ENCODE results near the gene RAB11A.

The RAB11A gene

DNA sequence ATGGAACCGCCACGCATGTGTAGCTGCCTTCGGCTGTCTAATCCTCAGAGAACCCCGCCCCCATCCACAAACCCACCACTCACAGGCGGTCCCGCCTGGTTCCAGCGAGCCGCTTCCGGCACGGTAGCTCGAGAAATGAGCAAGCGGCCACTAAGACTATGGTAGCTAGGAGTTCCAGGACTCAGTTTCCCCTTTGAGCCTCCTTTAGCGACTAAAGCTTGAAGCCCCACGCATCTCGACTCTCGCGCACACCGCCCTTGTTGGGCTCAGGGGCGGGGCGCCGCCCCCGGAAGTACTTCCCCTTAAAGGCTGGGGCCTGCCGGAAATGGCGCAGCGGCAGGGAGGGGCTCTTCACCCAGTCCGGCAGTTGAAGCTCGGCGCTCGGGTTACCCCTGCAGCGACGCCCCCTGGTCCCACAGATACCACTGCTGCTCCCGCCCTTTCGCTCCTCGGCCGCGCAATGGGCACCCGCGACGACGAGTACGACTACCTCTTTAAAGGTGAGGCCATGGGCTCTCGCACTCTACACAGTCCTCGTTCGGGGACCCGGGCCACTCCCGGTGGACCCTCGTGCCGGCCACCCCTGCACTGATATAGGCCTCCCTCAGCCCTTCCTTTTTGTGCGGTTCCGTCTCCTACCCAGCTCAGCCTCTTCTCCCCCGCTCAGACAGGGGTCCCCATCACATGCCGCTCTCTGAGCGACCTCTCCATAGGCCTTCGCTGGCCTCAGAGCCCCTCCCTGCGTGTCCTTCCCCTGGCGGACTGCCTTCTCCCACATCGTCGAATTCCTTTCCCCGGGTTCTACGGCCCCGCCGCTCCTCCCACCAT lies at the start of gene RAB11A:
TSS of gene RAB11A (plus strand) at position 366 of the 828 bp plus-strand sequence. CDS start at position 461, 95 bp downstream.
- peak; percentile 88 to 92 (median 90) for DNase-seq

DNA sequence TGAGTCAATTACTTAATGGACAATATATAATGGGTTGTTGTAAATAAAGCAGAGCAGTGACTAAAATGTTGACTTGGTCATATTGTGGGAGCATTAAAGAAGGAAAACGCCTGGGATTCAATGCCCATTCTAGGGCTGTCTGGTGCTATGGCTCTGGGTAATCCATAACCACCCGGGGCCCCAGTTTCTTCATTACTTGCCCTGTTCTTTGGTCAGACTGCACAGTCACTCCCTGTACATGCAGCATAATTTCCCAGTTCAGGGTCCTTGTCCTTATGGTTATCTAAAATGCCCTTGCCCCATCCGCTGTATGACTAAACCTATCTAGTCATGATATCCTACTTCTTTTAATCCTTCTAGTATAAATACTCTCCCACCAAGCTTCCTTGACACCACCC lies 49.7 kb upstream of the RAB11A start:
- no peak for DNase-seq

DNA sequence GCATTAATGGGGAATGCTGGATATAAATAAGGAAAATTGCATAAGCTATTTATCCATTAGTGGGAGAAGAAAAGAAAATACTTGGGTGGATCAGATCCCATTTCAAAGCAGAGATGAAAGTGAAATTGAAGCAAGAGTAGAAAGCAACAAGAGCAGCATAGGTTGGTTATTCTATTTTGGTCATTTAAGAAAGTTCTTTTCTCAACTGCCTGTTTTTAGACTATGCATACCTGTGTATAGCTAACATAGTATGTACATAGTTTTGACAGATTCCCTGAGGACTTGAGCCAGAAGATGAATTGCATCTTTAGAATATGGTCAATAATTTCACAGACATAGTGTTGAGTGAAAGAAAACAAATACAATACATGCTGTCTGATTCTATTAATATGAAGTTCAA lies 48.2 kb upstream of the RAB11A start:
- DNase-seq: no peak

DNA sequence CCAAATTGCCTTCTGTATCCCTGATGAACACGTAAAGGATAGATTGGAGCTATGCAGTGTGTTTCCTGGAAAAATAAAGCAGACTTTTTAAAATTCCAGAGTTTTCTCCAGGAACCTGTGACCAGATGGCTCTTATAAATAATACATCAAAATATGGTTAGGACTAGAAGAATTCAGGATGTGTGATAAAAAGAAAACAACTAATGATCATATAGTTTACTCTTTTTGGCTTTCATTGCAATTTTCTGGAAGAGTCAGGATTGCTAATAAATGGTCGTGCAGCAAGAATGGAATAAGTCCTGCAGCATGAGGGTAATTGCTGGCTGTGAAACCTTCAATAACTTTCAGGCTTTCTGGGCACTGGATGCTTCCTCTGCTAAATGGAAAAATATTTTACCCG lies 47.0 kb upstream of the RAB11A start:
- DNase-seq: no peak

DNA sequence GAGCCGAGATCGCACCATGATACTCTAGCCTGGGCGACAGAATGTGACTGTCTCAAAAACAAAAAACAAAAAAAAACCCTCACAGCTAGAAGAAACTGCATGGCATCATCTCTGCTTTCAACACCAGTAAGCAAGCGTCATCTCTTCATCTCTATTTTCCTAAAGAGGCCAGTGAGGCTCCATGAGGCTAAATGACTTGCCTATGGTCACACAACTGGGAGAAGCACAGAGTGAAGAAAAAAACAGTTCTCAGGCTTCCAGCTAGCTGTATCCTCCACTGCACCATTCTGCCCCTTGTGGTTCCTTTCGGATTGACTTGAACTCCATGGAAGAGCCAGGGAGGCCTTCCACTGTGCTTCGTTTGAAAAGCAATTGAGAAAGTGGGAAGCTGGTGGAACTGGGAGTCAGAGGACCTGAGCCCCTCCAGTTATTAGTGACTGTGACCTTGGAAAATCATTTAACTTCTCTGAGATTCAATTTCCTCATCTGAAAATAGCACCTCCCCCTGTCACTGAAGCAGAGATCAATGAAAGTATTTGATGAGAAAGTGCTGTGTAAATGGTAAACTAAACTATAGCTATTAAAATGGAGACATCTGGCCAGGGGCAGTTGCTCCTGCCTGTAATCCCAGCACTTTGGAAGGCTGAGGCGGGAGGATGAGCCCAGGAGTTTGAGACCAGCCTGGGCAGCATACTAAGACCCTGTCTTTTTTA lies 45.1 kb upstream of the RAB11A start:
- DNase-seq: no peak

DNA sequence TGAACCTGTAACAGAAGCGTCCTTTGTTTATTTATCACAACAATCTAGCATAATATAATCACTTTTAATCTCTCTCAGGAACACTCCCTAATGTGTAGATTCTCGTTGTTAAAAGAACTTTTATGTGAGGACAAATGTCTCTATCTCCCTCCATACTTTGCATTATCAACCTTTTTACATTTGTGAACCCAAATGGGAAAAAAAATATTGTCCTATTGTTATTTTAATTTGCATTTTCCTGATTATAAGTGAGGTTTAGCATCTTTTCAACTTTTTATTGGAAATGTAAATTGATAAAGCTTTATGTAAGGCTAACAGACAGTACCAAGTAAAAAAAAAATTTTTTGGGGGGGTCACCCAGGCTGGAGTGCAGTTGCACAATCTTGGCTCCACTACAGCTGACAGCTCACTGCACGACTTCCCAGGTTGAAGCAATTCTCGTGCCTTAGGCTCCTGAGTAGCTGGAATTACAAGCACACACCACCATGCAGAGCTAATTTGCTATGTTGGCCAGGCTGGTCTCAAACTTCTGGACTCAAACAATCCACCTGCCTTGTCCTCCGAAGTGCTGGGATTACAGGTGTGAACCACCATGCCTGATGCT lies 44.2 kb upstream of the RAB11A start:
- DNase-seq: no peak

DNA sequence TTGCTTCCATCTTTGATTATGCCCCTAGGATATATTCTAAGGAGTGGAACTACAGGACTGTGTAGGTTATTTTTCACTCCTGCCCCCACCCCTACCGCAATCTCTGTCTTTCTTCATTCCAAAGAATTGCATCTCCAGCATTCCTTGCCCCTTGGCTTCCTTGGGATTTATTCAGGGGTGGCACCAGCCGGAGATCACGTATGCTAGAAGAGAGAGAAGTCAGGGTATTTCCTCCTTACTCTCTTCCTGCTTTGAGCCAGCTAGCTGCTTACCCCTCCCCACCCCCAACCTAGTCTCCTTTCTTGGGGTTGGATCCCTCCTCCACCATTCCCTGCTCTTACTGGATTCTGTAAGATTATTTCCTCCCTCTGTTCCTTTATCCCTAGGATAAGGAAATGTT lies 42.2 kb upstream of the RAB11A start:
- DNase-seq: no peak

DNA sequence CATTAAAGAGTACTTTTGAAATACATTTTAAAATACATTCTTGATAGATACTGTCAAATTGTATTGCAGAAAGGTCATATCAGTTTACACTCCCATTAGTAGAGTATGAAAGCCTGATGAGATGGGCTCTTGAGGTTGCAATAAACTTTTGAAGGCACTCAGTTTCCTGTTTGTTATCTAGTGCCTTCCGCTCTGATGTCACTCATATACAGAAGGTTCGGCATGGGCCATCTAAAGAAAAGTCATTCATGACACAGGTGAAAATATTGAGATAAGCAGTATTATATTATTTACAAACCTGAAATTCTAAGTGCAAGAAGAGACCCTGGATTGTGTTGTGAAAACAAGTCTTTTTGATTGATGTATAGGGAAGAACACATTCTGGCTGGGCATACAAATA lies 40.7 kb upstream of the RAB11A start:
- DNase-seq: no peak

DNA sequence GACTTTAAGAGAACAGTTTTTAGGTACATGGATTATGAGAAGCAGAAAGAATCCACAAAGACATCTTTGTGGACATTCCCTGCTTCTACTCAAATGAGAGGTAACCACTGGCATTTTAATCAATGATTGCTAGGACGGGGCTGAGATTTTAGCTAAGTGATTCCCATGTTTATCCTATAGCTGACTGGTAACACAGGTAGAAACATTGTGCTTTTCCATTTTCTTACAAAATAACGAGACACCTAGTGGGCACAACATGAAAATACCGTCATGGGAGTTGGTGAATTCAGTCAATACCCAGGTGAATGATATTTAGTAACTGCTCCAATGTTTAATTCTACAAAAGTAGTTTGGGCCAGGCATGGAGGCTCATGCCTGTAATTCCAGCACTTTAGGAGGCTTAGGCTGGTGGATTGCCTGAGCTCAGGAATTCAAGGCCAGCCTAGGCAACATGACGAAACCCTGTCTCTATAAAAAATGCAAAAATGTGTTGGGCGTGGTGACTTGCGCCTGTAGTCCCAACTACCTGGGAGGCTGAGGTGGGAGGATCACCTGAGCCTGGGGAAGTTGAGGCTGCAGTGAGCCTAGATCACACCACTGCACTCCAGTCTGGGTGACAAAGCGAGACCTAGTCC lies 40.0 kb upstream of the RAB11A start:
- no peak for DNase-seq

DNA sequence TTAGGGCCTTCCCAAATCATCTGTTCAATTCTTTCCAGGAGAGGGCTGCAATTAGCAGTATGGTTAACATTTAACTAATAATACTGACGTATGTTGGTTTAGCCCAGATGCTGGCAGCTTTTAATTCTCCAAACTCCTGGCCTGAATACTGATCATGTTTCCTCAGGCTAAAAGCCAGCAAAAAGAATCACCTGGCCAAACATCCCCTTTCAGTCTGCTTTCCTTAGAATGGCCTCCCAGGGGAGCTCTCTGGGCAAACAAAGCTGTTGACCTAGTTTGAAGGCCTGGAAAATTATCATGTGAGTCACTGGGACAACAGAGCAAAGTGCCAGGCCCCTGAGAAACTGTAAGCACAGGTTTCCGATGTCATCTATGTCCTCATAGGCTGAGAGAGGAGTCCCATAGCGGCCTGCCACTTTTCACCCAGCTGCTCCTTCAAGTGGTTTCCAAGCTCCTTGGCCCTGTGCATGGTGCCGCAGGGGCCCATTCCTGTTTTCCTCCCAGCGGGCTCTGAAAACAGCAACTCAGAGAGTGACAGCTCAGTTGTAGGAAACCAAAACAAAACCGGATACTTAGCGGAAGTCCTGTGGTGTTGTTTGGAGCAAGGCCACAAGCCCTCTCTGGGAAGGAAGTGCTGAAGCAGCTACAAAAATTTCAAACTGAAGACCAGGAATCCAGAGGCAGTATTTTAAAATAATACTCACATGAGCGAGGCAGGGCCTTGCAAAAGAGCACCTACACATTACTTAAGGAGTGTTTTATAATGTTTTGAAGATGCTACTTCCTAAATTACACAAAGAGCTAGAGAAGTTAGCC lies 36.5 kb upstream of the RAB11A start:
- no peak for DNase-seq

DNA sequence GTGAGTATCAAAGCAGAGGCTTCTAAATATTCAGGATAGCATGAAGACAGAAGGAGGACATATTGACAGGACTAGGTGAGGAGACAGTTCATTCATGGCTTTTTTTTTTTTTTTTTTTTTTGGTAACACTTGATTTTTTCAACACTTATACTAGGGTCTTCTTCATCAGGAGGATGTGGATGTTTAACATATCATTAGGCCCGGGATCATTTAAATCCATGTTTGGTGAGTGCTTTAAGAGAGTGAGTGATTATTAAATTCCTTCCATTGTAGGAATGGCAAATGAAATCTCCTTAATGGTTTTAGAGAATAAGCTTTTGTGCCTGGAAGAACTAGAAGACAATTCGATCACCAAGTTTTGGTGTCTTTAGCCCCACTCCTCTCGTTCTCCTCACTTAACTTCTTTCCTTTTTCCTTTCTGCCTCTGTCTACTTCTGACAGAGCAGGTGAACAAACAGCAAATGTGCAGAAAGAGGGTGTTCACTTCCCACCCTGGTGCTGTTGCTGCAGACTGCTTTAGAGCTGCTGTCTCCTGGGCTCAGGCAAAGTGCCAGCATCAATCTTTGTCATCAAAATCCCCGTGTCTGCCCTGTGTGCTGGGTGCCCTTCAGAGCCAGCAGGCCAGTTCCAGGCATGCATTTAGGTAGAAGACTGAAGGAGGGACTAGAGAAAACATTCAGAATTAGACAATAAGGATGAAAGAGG lies 35.6 kb upstream of the RAB11A start:
- DNase-seq: no peak

DNA sequence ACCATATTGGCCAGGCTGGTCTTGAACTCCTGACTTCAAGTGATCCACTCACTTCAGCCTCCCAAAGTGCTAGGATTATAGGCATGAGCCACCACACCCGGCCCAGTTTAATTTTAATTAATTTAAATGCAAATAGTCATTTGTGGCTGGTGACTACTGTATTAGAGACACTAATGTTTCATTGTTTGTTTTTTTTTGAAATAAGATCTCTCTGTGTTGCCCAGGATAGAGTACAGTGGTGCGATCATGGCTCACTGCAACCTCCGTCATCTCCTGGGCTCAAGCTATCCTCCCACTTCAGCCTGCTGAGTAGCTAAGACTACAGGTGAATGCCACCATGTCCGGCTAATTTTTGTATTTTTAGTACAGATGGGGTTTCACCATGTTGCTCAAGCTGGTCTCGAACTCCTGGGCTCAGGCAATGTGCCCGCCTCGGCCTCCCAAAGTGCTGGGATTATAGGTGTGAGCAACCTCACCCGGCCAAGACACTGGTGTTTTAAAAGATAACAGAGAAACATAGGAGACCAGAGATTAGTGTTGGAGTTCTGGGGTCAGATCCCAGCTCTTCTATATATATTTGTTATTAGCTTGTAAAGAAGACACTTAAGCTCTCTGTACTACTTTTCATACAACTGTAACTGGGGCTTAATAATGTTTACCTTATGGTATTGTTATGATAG lies 34.5 kb upstream of the RAB11A start:
- no peak for DNase-seq

DNA sequence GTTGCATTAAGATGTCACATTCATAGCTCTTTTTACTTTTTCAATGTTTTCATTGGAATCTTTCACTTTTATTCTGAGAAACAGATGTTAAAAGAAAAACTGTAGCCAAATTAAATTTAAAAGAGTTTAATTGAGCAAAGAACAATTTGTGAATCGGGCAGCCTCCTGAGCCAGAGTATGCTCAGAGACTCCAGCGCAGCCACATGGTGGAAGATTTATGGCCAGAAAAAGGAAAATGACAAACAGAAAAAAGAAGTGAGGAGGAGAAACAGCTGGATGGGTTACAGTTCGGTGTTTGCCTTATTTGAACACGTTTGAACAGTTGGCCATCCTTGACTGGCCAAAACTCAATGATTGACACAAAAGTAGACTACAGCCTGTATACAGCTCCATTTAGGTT lies 33.8 kb upstream of the RAB11A start:
- DNase-seq: no peak

DNA sequence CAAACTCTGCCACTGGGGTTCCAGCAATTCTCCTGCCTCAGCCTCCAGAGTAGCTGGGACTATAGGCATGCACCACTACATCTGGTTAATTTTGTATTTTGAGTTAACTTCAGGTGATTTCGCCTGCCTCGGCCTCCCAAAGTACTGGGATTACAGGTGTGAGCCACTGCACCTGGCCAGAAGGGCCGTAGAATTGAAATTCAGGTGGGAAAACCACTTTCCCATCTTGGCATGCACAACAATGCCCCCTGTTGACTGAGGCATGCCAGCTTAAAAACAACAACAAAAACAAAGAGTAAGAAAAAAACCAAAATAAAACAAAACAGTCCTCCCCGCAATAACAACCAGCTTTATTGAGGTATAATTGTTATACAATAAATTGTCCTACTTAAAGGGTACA lies 32.6 kb upstream of the RAB11A start:
- no peak for DNase-seq

DNA sequence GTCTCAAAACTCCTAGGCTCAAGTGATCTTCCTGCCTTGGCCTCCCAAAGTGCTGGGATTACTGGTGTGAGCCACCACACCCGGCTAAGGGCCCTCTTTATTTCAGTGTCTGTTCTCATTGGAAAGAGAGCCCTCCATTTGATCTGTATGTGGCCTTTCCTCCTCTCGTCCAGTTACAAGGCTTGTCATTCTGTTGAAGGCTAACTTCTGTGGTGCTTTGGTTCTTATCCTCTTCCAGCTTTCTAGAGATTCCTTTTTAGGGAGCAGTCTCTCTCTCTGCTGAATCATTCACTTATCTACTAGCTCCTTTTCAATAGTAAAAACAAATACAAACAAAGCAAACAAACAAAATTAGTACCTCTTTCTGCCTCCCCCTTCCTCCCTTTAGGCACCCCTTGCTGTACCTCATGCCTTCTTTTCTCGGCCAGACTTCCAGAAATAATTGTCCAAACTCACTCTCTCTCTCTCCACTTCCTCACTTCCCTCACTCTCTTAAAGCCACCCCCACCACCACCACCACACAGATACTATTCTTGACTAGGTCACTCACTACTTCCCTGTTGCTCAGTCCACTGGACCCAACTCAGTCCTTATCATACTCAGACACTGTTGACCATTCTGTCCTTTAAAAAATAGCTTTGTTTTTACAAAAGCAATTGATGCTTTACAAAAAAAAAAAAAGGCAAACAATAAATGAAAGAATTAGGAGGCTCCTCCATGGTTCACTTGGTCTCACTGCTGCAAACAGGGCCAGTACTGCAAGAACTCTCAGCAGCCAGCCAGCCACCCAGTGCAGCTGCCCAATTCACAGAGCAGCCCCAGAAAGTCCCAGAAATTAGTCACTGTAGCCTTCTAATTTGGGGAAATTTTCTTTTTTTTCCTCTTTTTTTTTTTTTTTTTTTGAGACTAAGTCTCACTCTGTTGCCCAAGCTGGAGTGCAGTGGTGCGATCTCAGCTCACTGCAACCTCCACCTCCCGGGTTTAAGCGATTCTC lies 31.7 kb upstream of the RAB11A start:
- DNase-seq: no peak

DNA sequence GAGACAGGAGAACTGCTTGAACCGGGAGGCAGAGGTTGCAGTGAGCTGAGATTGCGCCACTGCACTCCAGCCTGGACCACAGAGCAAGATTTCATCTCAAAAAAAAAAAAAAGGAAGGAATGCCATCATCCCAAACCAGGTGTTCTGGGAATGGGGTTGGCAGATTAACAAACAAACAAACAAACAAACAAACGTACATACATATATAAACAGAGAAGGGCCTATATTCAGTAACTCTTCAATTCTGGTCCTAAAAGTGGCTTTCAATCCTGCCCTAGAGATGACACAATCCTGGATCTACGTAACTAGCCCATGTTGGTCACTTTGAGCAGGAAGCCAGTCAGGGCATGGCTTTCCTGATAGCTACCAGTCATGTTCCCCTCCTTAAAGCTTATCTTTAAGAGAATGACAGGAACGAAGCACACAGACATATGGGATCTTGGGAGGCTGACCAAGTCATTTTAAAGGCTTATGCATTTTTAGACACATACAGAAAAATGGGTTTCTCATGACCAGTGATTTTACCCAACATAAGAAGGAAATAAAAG lies 29.9 kb upstream of the RAB11A start:
- DNase-seq: no peak

DNA sequence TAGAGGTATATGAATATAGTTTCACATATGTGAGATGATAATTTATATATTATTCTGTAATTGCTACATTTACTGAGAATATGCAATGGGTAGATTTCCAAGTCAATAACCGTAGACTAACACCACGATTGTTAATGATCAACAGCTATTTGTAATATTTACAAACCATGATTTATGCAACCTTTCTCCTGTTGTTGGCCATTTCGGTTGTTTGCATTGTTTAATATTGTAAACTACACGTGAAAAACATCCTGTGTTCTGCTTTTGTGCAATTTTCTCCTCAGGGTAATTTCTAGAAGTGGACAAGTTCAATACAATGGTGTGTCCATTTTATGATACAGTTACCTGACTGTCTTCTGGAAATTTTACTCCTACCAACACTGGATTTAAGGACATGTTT lies 29.3 kb upstream of the RAB11A start:
- no peak for DNase-seq

DNA sequence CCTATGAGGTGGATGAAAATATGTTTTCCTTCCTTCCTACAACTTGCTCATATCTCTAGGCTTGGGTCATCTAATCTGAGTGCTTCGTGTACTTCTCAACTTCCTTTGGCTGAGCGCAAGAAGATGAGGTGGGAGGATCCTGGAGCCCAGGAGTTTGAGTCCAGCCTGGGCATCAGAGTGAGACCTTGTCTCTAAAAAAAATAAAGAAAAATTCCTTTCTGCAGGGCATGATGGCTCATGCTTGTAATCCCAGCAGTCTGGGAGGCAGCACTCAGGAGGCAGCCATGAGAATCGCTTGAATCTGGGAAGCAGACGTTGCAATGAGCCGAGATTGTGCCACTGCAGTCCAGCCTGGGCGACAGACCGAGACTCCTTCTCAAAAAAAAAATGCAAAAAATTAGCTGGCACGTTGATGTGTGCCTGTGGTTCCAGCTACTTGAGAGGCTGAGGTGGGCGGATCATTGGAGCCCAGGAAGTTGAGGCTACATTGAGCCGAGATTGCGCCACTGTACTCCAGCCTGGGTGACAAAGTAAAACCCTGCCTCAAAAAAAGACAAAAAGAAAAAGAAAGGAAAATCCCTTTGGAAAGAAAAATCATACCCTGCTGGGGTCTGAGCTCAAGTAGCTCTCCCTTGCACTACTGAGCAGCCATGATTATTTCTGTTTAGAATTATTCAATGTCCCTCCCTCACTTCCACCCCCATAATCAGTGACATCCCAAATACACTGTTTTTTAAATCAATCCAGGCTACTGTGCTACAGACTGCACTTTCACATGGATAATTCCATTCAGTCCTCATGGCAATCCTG lies 28.0 kb upstream of the RAB11A start:
- DNase-seq: no peak

Measured in activated CD4-positive, CD25-positive, alpha-beta regulatory T cell (primary cell).